Right renal cortex interstitium (tissue), 3 donors: Measurements from ENCODE around the gene ZNF496. TPM values are rescaled to one million over a fixed set of nuclear protein-coding genes. Genes with fewer than 3 reads are reported as not detected.

Source experiments
- polyA plus RNA-seq, 3 donors: library from polyadenylated mRNA; unstranded; fragments of 120-200 nt; gene quantifications; one replicate each; pipeline ENCODE4 v1.2.1, GENCODE V29; 2013; ENCODE audit not compliant: insufficient read length in 3 of 3

The ZNF496 gene
- polyA plus RNA-seq, 3 donors, result 34.1 to 35.0 (median 34.3) TPM

Other genes with a start within 250 kb of the ZNF496 start
- gene ZNF669, start 227.5 kb downstream of the ZNF496 start, polyA plus RNA-seq, result 10 to 100 TPM; 12.9 to 15.2 (median 15.0) TPM
- 10 to 100 TPM; 22.5 to 28.1 (median 22.9) TPM for gene ZNF124, start 159.8 kb downstream of the ZNF496 start, polyA plus RNA-seq
- gene VN1R5, start 75.8 kb downstream of the ZNF496 start, polyA plus RNA-seq, result under 1 TPM in 2 of 3 donors, not detected in 1; 0.10 to 0.14 TPM
- 1 to 10 TPM in 2 of 3 donors, under 1 TPM in 1; 0.90 to 1.2 (median 1.0) TPM for gene NLRP3, start 84.3 kb upstream of the ZNF496 start, polyA plus RNA-seq
- under 1 TPM in 2 of 3 donors, not detected in 1; 0.07 to 0.18 TPM for gene OR2B11, start 126.2 kb upstream of the ZNF496 start, polyA plus RNA-seq
- 1 to 10 TPM in 1 of 3 donors, under 1 TPM in 2; 0.48 to 1.3 (median 0.71) TPM for gene OR2C3, start 204.6 kb upstream of the ZNF496 start, polyA plus RNA-seq
- 1 to 10 TPM in 1 of 3 donors, under 1 TPM in 2; 0.69 to 1.1 (median 0.71) TPM for gene GCSAML, start 217.3 kb upstream of the ZNF496 start, polyA plus RNA-seq